Choroid plexus epithelial cell (primary cell): ENCODE data around the gene ZNF695.
"Not testable (repeated sequence)": the region's sequence is repeated elsewhere in the genome, so short reads cannot be mapped to it uniquely, and the experiment has no call there.

Experiments used
- DNase-seq: peaks from one replicate; pipeline ENCODE4 v3.0.0-alpha.2; 2010; ENCODE audit warnings: low read depth
- H3K4me3 ChIP-seq: 2 replicates; pipeline ENCODE4 v1.5.1; 2011; ENCODE audit warnings: low read depth, mild to moderate bottlenecking, control low read depth, low read length, moderate library complexity
- CTCF ChIP-seq: conservative IDR thresholded peaks from 2 replicates; pipeline ENCODE4 v1.5.1; 2011; ENCODE audit warnings: low read depth, mild to moderate bottlenecking, control low read depth, inconsistent platforms, low read length, moderate library complexity

ZNF695 gene

GRCh38 chr1:247037511-247038320, 29.9 kb upstream of the ZNF695 start:
- TF ChIP-seq CTCF = no peak
- H3K4me3 ChIP-seq = no peak overlapping the region
- no peak for DNase-seq

- H3K4me3 ChIP-seq, DNase-seq: not testable (repeated sequence)
Observed at GRCh38 chr1:247032306-247032705, 24.4 kb upstream of the ZNF695 start.

- H3K4me3 ChIP-seq, DNase-seq: not testable (repeated sequence)
Observed at GRCh38 chr1:247024658-247025057, 16.8 kb upstream of the ZNF695 start.

GRCh38 chr1:247013391-247013790, 5.5 kb upstream of the ZNF695 start:
- no peak for DNase-seq
- no peak for TF ChIP-seq CTCF
- H3K4me3 ChIP-seq = no peak overlapping the region

- no peak for DNase-seq
- TF ChIP-seq CTCF = no peak
- H3K4me3 ChIP-seq = peak overlapping the region; percentile 86
Observed at GRCh38 chr1:247008406-247008799, 546 bp upstream of the ZNF695 start.

GRCh38 chr1:247004081-247004480, 3.8 kb downstream of the ZNF695 start:
- not testable (repeated sequence) for H3K4me3 ChIP-seq, DNase-seq

GRCh38 chr1:246989901-246990300, 18.0 kb downstream of the ZNF695 start:
- no peak for DNase-seq
- no peak overlapping the region for H3K4me3 ChIP-seq
- TF ChIP-seq CTCF = no peak

GRCh38 chr1:246988316-246988715, 19.5 kb downstream of the ZNF695 start:
- DNase-seq = no peak
- H3K4me3 ChIP-seq = no peak overlapping the region
- TF ChIP-seq CTCF = no peak
